Astrocyte (in vitro differentiated cells and primary cell): ENCODE data around the gene IL6ST.

Experiments
- CTCF ChIP-seq: IDR thresholded peaks from 2 replicates; pipeline ENCODE4 v1.5.1; 2011; ENCODE audit warnings: low read depth, mild to moderate bottlenecking, inconsistent platforms, low read length, moderate library complexity; ENCODE audit not compliant: insufficient read depth
- EZH2 ChIP-seq: IDR thresholded peaks from 2 replicates; pipeline ENCODE4 v1.6.1; 2012; ENCODE audit warnings: mild to moderate bottlenecking, low read length, inconsistent platforms; ENCODE audit not compliant: insufficient read depth

GRCh38 chr5:55921617-55922016, 73.1 kb downstream of the IL6ST start:
- TF ChIP-seq CTCF (no peak), EZH2 (no peak)
